HG03060 (cell line): ENCODE results near the gene ANXA3.

Source experiments
- ATAC-seq: cut with Tn5 transposase; IDR thresholded peaks from one replicate; pipeline ENCODE4 v1.9.1; 2021; ENCODE audit warnings: low read depth, moderate number of reproducible peaks; ENCODE audit not compliant: unreplicated experiment

Gene ANXA3

GRCh38 chr4:78638337-78639172 is 87.0 kb downstream of the ANXA3 start:
- peak; percentile 65 for ATAC-seq

- ATAC-seq = no peak
Observed at GRCh38 chr4:78640714-78641113, 89.1 kb downstream of the ANXA3 start.

GRCh38 chr4:78642934-78643333 is 91.4 kb downstream of the ANXA3 start:
- no peak for ATAC-seq

GRCh38 chr4:78644063-78644691 is 92.6 kb downstream of the ANXA3 start:
- no peak for ATAC-seq

GRCh38 chr4:78644744-78645330 is 93.3 kb downstream of the ANXA3 start:
- peak; percentile 78 for ATAC-seq

GRCh38 chr4:78645853-78646757 is 94.5 kb downstream of the ANXA3 start:
- no peak for ATAC-seq

- no peak for ATAC-seq
Observed at GRCh38 chr4:78647272-78647671, 95.7 kb downstream of the ANXA3 start.

- no peak for ATAC-seq
Observed at GRCh38 chr4:78648640-78649363, 97.2 kb downstream of the ANXA3 start.

- no peak for ATAC-seq
Observed at GRCh38 chr4:78650106-78651024, 98.8 kb downstream of the ANXA3 start.

- ATAC-seq = no peak
Observed at GRCh38 chr4:78651250-78651860, 99.8 kb downstream of the ANXA3 start.

GRCh38 chr4:78652282-78652876 is 100.8 kb downstream of the ANXA3 start:
- no peak for ATAC-seq

GRCh38 chr4:78653655-78654054 is 102.1 kb downstream of the ANXA3 start:
- no peak for ATAC-seq

- no peak for ATAC-seq
Observed at GRCh38 chr4:78654807-78655206, 103.2 kb downstream of the ANXA3 start.

- no peak for ATAC-seq
Observed at GRCh38 chr4:78656968-78657445, 105.4 kb downstream of the ANXA3 start.

GRCh38 chr4:78659264-78659663 is 107.7 kb downstream of the ANXA3 start:
- no peak for ATAC-seq

GRCh38 chr4:78659665-78660064 is 108.1 kb downstream of the ANXA3 start:
- ATAC-seq = no peak
